AG04449 (cell line): Measurements from ENCODE around the gene LBH.

Experiments
- CTCF ChIA-PET: fragments of 350-600 bp; formaldehyde crosslinking; extraction: SDS; loops from one replicate; lab custom pipeline; 2021; ENCODE audit warnings: antibody characterized with exemption; lab: Yijun Ruan, JAX
- POLR2A ChIA-PET: fragments of 400-600, 350-600 bp; formaldehyde crosslinking; extraction: SDS; loops from one replicate; lab custom pipeline; 2020; ENCODE audit warnings: antibody characterized with exemption, inconsistent platforms; lab: Yijun Ruan, JAX
- DNase-seq: peaks from one replicate; pipeline ENCODE4 v3.0.0-alpha.2; 2010; ENCODE audit warnings: low read depth, low spot score
- H3K4me3 ChIP-seq: 2 replicates; pipeline ENCODE4 v1.5.1; 2011; ENCODE audit warnings: low read depth, mild to moderate bottlenecking, control low read depth, low read length
- CTCF ChIP-seq: IDR thresholded peaks from one replicate; pipeline ENCODE4 v1.5.1; 2011; ENCODE audit warnings: mild to moderate bottlenecking, moderate library complexity, low read length, control low read depth, inconsistent platforms; ENCODE audit not compliant: insufficient read depth; ENCODE audit errors: missing control alignments

LBH gene

GRCh38 chr2:30229596-30229995 lies 1.7 kb upstream of the LBH start:
- ChIA-PET POLR2A (interaction anchor here (1.6 to 2.8 kb wide), 3 partner anchors 9 to 64 kb away, joined by 8 to 24 read pairs (median 10); no protein-coding TSS in a partner anchor), CTCF (interaction anchor here (0.9 to 3.6 kb wide), 10 partner anchors 9 to 481 kb away, joined by 3 to 32 read pairs (median 6); no protein-coding TSS in a partner anchor)

GRCh38 chr2:30230497-30231211 lies 680 bp upstream of the LBH start:
- H3K4me3 ChIP-seq, result peak overlapping the region; percentile 80
- DNase-seq, result no peak
- peak; percentile 14 for TF ChIP-seq CTCF
- POLR2A ChIA-PET, result interaction anchor here (0.5 to 3.8 kb wide), 42 partner anchors 8 to 1245 kb away, joined by 3 to 24 read pairs (median 4); partner anchors contain the start of gene YPEL5
- CTCF ChIA-PET, result interaction anchor here (0.9 to 3.6 kb wide), 10 partner anchors 9 to 480 kb away, joined by 3 to 32 read pairs (median 6); no protein-coding TSS in a partner anchor

More at GRCh38 chr2:30229596-30229995, 1.7 kb upstream of the LBH start:
- TF ChIP-seq CTCF, result no peak
- no peak for DNase-seq
- H3K4me3 ChIP-seq, result no peak overlapping the region

- no peak for TF ChIP-seq CTCF
- DNase-seq, result no peak
- CTCF ChIA-PET, result interaction anchor here (0.9 to 6.4 kb wide), 4 partner anchors 24 to 478 kb away, joined by 3 to 35 read pairs (median 8); no protein-coding TSS in a partner anchor
- POLR2A ChIA-PET, result interaction anchor here (0.6 to 3.8 kb wide), 29 partner anchors 11 to 1068 kb away, joined by 3 to 17 read pairs (median 4); partner anchors contain the start of gene YPEL5
- peak overlapping the region; percentile 80 for H3K4me3 ChIP-seq
Observed at GRCh38 chr2:30231996-30232800, 864 bp downstream of the LBH start.

- peak overlapping the region; percentile 80 for H3K4me3 ChIP-seq
- CTCF ChIA-PET, result interaction anchor here (0.9 to 6.4 kb wide), 4 partner anchors 24 to 477 kb away, joined by 3 to 35 read pairs (median 8); no protein-coding TSS in a partner anchor
- POLR2A ChIA-PET, result interaction anchor here (0.9 to 3.8 kb wide), 20 partner anchors 23 to 479 kb away, joined by 3 to 17 read pairs (median 8); partner anchors contain the start of gene YPEL5
- no peak for DNase-seq
- no peak for TF ChIP-seq CTCF
Observed at GRCh38 chr2:30232801-30233130, 1.4 kb downstream of the LBH start.

GRCh38 chr2:30233271-30234009 lies 2.1 kb downstream of the LBH start:
- CTCF ChIA-PET, result interaction anchor here (1.0 to 6.4 kb wide), 5 partner anchors 25 to 478 kb away, joined by 3 to 35 read pairs (median 9); no protein-coding TSS in a partner anchor
- peak overlapping the region; percentile 80 for H3K4me3 ChIP-seq
- POLR2A ChIA-PET, result interaction anchor here (0.7 to 3.8 kb wide), 20 partner anchors 11 to 478 kb away, joined by 3 to 17 read pairs (median 5); no protein-coding TSS in a partner anchor
- no peak for TF ChIP-seq CTCF
- no peak for DNase-seq
